Activated CD8-positive, alpha-beta memory T cell treated with anti-CD3 and anti-CD28 coated beads, Interleukin-2, amount 50 U/mL, for 1 hour (primary cell): Measurements from ENCODE around the gene KLF11.
"Not testable (repeated sequence)": the region's sequence is repeated elsewhere in the genome, so short reads cannot be mapped to it uniquely, and the experiment has no call there.

Experiments used
- DNase-seq: peaks from one replicate; pipeline ENCODE4 v3.0.0-alpha.2; 2020; ENCODE audit errors: extremely low read depth

KLF11 gene

DNA sequence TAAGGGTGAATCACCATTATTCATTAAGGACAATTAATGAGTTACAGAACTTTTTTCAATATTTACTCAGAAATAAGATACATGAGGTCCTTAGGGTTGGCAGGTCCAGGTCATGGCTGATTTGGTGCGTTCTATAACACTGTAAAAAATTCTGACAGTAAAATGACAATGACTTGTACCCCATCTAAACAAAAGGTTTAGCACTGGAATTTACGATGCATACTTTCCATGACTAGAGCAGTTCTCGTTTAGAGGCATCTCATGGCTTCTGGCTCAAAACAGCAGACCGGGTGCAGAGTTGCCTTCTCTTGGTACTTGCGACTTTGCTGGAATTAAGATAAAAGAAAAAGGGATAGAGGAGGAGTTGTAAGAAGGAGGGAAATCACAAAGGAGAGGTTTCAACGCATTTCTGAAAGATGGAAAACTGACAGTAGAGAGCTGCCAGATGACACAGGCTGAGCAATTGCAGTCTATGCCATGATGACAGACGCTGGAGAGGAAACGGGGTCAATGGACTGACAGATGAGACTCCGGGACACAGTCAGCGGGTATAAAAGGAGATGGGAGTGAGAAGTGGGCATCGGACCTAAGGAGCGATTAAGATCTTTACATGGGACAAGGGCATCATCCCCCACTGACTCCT is 41.0 kb downstream of the KLF11 start:
- DNase-seq: no peak

- DNase-seq: no peak
Observed at GRCh38 chr2:10085043-10085667, 41.8 kb downstream of the KLF11 start.

DNA sequence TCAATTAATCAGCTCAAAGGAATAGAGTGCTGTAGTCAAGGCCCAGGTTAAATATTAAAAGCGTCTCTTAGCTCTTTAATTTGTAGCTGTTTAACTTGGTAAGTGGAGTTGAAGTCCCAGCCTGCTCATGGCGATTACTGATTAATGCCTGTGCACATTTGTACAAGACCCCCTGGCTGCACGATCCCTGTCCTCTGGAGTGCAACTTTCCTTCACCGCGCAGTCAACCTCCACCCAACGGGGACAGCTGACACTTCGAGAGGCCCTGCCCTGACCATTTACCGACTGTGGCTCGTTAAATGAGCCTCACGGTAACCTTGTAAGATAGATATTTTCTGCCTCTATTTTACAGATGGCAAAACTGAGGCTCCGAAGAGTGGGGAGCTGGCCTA is 42.3 kb downstream of the KLF11 start:
- DNase-seq: no peak

DNA sequence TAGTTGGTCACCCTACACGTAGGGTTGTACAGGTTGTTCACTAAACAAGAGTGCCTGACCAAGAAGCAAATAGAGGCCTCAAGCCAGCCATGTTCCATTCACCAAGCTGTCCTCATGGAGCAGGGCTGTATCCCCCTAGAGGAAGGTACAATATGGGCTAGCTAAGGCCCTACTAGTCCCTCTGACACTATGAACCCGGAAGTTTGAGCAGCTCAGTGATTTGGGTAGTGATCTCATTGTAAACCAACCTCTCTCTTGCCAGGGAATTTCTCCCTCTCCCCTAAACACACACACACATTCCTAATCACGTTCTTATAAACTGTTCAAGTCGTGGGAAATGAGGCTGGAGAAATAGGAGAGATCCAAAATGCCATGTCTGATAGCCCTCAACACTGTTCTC is 43.6 kb downstream of the KLF11 start:
- no peak for DNase-seq

- DNase-seq: no peak
Observed at GRCh38 chr2:10087360-10087759, 44.0 kb downstream of the KLF11 start.

DNA sequence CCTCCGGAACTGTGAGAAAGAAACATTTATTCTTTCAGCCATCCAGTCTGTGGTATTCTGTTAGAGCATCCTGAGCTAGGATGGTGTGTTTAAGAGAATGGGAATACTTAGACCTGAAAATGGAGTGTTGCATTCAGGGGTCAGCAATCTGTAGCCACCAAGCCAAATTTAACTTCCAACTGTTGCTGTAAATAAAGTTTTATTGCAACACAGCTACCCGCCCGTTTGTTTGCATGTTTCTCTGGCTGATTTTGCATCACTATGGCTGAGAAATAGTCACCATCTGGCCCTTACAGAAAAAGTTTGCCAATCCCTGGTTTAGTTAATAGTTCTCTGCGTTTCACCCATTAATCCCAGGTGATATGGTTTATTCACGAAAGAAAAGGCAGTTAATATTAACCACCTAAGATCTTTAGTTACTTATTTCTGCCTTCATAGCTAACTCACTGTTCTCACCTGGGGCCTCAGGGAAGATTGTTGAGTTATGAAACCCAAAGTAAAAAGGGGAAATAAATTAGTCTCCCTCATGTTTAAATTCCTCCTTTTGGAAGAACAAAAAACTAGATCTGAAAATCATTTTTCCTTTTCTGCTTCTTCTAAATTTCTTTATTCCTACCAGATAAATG is 46.3 kb downstream of the KLF11 start:
- no peak for DNase-seq

DNA sequence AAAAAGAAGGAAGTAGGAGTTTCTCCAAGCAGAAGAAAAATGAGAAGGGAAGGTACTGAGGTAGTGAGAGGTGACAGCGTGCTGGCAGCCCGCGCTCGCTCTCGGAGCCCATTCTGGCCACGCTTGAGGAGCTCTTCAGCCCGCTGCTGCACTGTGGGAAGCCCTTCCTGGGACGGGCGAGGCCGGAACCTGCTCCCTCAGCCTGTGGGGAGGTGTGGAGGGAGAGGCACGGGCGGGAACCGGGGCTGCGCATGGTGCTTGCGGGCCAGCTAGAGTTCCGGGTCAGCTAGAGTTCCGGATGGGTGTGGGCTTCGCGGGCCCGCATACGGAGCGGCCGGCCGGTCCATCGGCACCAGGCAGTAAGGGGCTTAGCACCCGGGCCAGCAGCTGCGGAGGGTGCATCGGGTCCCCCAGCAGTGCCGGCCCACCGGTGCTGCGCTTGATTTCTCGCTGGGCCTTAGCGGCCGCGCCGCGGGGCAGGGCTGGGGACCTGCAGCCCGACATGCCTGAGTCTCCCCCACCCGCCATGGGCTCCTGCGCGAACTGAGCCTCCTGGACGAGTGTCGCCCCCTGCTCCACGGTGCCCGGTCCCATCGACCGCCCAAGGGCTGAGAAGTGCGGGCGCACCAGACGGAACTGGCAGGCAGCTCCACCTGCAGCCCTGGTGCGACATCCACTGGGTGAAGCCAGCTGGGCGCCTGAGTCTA is 48.0 kb downstream of the KLF11 start:
- no peak for DNase-seq

DNA sequence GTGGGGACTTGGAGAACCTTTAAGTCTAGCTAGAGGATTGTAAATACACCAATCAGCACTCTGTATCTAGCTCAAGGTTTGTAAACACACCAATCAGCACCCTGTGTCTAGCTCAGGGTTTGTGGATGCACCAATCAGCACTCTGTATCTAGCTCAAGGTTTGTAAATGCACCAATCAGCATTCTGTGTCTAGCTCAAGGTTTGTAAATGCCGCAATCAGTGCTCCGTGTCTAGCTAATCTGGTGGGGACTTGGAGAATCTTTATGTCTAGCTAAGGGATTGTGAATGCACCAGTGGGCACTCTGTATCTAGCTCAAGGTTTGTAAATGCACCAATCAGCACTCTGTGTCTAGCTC is 48.5 kb downstream of the KLF11 start:
- DNase-seq: not testable (repeated sequence)

DNA sequence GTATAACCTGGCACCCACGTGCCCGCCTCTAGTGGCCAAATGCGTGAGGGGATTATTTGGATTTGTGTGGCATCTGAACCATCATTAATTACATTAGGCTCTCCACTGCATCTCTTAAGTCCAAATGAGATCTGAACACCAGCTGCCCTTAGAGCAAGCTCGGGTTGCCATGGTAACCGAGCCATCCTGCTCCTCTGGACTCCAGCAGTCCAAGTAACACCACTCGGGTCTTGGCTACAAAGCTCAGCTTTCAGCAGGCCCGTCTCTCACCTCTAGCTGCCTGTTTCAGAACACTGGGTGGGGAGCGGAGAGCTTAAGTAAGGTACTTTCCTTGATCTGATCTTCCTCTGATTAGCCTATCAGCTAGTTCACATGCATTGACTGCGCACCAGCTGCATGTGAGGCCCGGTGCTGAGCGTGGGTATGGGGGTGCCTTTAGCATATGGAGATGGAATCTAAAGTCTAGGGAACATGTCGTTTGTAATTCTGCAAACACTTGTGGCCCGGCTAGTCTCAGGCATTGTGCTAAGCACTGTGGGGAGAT is 51.0 kb downstream of the KLF11 start:
- no peak for DNase-seq

DNA sequence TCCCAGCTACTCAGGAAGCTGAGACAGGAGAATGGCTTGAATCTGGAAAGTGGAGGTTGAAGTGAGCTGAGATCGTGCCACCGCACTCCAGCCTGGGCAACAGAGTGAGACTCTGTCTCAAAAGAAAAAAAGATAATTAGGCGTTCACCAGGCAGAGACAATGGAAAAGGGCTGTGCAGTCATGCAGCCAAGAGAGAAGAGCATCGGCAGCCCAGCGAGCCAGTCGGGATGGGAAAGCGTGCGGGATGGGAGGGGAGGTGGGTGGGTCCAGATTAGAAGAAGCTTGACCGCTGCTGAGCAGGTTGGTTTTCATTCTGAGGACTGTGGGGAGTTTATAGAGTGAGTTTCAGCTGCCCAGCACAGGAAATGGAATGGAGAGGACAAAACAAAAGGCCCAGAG is 51.8 kb downstream of the KLF11 start:
- DNase-seq: no peak

DNA sequence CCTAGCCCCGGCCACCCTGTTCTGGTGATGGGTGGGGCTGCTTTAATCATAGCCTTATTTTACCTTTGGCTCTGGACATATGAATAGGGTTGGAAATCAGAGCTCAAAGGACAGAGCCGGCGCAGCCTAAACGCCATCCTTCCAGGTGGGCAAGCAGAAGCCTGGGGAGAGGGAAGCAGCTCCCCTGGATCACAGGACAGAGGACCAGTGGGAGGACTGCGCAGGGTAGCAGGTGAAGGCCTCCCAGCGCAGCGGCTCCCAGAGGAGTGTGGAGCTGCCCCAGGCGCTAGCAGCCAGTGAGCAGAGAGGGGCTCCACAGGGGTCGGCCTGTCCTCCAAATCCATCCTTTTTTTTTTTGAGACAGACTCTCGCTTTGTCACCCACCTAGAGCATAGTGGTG is 53.3 kb downstream of the KLF11 start:
- DNase-seq: no peak

- no peak for DNase-seq
Observed at GRCh38 chr2:10097352-10098148, 54.2 kb downstream of the KLF11 start.

- DNase-seq: no peak
Observed at GRCh38 chr2:10101491-10101890, 58.1 kb downstream of the KLF11 start.

- no peak for DNase-seq
Observed at GRCh38 chr2:10103179-10103578, 59.8 kb downstream of the KLF11 start.
